ENCODE measurements around the gene DYSF. TPM values are rescaled to one million over a fixed set of nuclear protein-coding genes. Genes with fewer than 3 reads are reported as not detected.
"Not testable (repeated sequence)": the region's sequence is repeated elsewhere in the genome, so short reads cannot be mapped to it uniquely, and the experiment has no call there.

Gene DYSF
- total RNA-seq, 1 experiment from 2014 or later, result 0.31 TPM

GRCh38 chr2:71410696-71411095 lies 42.7 kb upstream of the DYSF start:
- in situ Hi-C loops (cut with HindIII; ENCODE audit: low pct_unique_long_range_greater_than_20kb, low sequenced_read_pairs), result no loop called here
- TF ChIP-seq SIN3A (IDR thresholded peaks at IDR 0.05; ENCODE audit: borderline replicate concordance, insufficient read depth, low read depth, low read length) (no peak), REST (IDR thresholded peaks at IDR 0.05; ENCODE audit: insufficient read depth in 1 of 2, low read depth in 2 of 2, low read length in 1 of 2) (no peak), CTCF (IDR thresholded peaks at IDR 0.05) (no peak), POLR2AphosphoS5 (IDR thresholded peaks at IDR 0.05; ENCODE audit: low read depth, low read length) (no peak), TCF7L2 (IDR thresholded peaks at IDR 0.05; ENCODE audit: low read depth, low read length) (no peak)

GRCh38 chr2:71416866-71417265 lies 36.5 kb upstream of the DYSF start:
- DNase-seq (ENCODE audit: low read depth, low spot score); CTCF ChIA-PET; in situ Hi-C loops (cut with HindIII; ENCODE audit: low pct_unique_long_range_greater_than_20kb, low sequenced_read_pairs); POLR2A ChIA-PET; H3K4me1 ChIP-seq (ENCODE audit: control insufficient read depth, insufficient read depth, low read length); BruUV-seq (replicated peaks); H3K36me3 ChIP-seq (ENCODE audit: control insufficient read depth, insufficient read depth, low read length); H3K27me3 ChIP-seq (ENCODE audit: control insufficient read depth, insufficient read depth, low read length); H3K4me3 ChIP-seq (ENCODE audit: low read depth in 2 of 2, low read length in 2 of 2); H3K27ac ChIP-seq (ENCODE audit: low read length); intact Hi-C loops (cut with micrococcal nuclease; ENCODE audit: unreplicated experiment); H3K9me3 ChIP-seq (ENCODE audit: control insufficient read depth, insufficient read depth, low read depth, low read length); ATAC-seq: not testable (repeated sequence)

More at GRCh38 chr2:71410696-71411095, 42.7 kb upstream of the DYSF start:
- ATAC-seq, result no peak
- peaks cover 30% of the 10 kb centered on the region for H3K36me3 ChIP-seq (ENCODE audit: control insufficient read depth, insufficient read depth, low read length)
- CTCF ChIA-PET, result no interaction called here
- H3K27ac ChIP-seq (ENCODE audit: low read length), result no peak overlapping the region
- no TSS peak for BruUV-seq (replicated peaks)
- no peak for DNase-seq (ENCODE audit: low read depth, low spot score)
- no peaks in the 10 kb centered on the region for H3K4me1 ChIP-seq (ENCODE audit: control insufficient read depth, insufficient read depth, low read length)
- H3K4me3 ChIP-seq (ENCODE audit: low read depth in 2 of 2, low read length in 2 of 2), result no peak overlapping the region
- intact Hi-C loops (cut with micrococcal nuclease; ENCODE audit: unreplicated experiment), result no loop called here
- POLR2A ChIA-PET, result no interaction called here
- H3K9me3 ChIP-seq (ENCODE audit: control insufficient read depth, insufficient read depth, low read depth, low read length), result no peaks in the 10 kb centered on the region
- H3K27me3 ChIP-seq (ENCODE audit: control insufficient read depth, insufficient read depth, low read length), result no peaks in the 10 kb centered on the region

GRCh38 chr2:71417300-71418202 lies 35.8 kb upstream of the DYSF start:
- peak overlapping the region; percentile 30 to 32; a peak in 3 of 4 replicates for H3K4me3 ChIP-seq (ENCODE audit: low read depth in 2 of 2, low read length in 2 of 2)
- ChIA-PET POLR2A (interaction anchor here (0.6 kb wide), 4 partner anchors 8 to 98 kb away, joined by 3 to 11 read pairs (median 9); no protein-coding TSS in a partner anchor), CTCF (interaction anchor here (0.5 to 0.6 kb wide), 2 partner anchors 86 to 320 kb away, joined by 4 to 6 read pairs; partner anchors contain the start of gene ZNF638)
- no TSS peak for BruUV-seq (replicated peaks)
- no peak for DNase-seq (ENCODE audit: low read depth, low spot score)
- in situ Hi-C loops (cut with HindIII; ENCODE audit: low pct_unique_long_range_greater_than_20kb, low sequenced_read_pairs) (no loop called here), intact Hi-C loops (cut with micrococcal nuclease; ENCODE audit: unreplicated experiment) (no loop called here)
- H3K4me1 ChIP-seq (ENCODE audit: control insufficient read depth, insufficient read depth, low read length), result peaks cover 4% of the 10 kb centered on the region
- no peaks in the 10 kb centered on the region for H3K27me3 ChIP-seq (ENCODE audit: control insufficient read depth, insufficient read depth, low read length)
- H3K27ac ChIP-seq (ENCODE audit: low read length), result peak overlapping the region; percentile 87
- peaks cover 9% of the 10 kb centered on the region; the same call in 1 of the 2 replicates for H3K36me3 ChIP-seq (ENCODE audit: control insufficient read depth, insufficient read depth, low read length)
- TF ChIP-seq CTCF (IDR thresholded peaks at IDR 0.05) (no peak), SIN3A (IDR thresholded peaks at IDR 0.05; ENCODE audit: borderline replicate concordance, insufficient read depth, low read depth, low read length) (no peak), TCF7L2 (IDR thresholded peaks at IDR 0.05; ENCODE audit: low read depth, low read length) (no peak), REST (IDR thresholded peaks at IDR 0.05; ENCODE audit: insufficient read depth in 1 of 2, low read depth in 2 of 2, low read length in 1 of 2) (no peak), POLR2AphosphoS5 (IDR thresholded peaks at IDR 0.05; ENCODE audit: low read depth, low read length) (no peak)
- no peaks in the 10 kb centered on the region for H3K9me3 ChIP-seq (ENCODE audit: control insufficient read depth, insufficient read depth, low read depth, low read length)
- ATAC-seq, result no peak
